Measurements from ENCODE around the gene FKBP2. TPM values are rescaled to one million over a fixed set of nuclear protein-coding genes. Genes with fewer than 3 reads are reported as not detected.
A peak's percentile ranks its signal among the peaks of the same experiment; 100 is the strongest.

The FKBP2 gene
- total RNA-seq, 1 donor from 2014 or later = 48.2 TPM

- intact Hi-C loops (cut with DNase I) = no loop called here
- Histone ChIP-seq H3K4me3 (peak overlapping the region; percentile 69), H3K9me3 (no peaks in the 10 kb centered on the region), H3K36me3 (no peaks in the 10 kb centered on the region), H3K27ac (peak overlapping the region; percentile 86), H3K4me1 (peaks cover 70% of the 10 kb centered on the region), H3K27me3 (ENCODE audit: low read depth) (no peaks in the 10 kb centered on the region)
- DNase-seq (no peak), ATAC-seq (no peak)
- TF ChIP-seq, protein P1, sequence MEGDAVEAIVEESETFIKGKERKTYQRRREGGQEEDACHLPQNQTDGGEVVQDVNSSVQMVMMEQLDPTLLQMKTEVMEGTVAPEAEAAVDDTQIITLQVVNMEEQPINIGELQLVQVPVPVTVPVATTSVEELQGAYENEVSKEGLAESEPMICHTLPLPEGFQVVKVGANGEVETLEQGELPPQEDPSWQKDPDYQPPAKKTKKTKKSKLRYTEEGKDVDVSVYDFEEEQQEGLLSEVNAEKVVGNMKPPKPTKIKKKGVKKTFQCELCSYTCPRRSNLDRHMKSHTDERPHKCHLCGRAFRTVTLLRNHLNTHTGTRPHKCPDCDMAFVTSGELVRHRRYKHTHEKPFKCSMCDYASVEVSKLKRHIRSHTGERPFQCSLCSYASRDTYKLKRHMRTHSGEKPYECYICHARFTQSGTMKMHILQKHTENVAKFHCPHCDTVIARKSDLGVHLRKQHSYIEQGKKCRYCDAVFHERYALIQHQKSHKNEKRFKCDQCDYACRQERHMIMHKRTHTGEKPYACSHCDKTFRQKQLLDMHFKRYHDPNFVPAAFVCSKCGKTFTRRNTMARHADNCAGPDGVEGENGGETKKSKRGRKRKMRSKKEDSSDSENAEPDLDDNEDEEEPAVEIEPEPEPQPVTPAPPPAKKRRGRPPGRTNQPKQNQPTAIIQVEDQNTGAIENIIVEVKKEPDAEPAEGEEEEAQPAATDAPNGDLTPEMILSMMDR (IDR thresholded peaks at IDR 0.05) = no peak
These were observed 11.7 kb upstream of the FKBP2 start for GRCh38 chr11:64229090-64229743.

DNA sequence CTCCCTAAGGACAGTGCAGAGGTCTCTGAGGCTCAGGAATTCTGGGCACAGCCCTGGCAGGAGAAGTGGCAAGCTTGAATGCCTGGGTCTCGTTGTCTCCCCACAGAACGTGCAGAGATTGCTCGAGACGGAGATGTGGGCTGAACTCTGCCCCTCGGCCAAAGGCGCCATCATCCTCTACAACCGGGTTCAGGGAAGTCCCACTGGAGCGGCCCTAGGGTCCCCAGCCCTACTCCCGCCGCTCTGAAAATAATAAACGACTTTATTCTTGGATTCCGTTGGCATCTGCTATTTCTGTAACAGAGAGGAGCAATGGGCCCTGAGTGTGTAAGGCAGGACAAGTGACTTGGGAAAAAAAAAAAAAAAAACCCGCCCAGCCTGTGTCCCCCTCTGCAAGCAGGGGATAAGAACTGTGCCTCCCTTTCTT, 11.1 kb upstream of the FKBP2 start:
- Histone ChIP-seq H3K4me1 (peaks cover 68% of the 10 kb centered on the region), H3K4me3 (peak overlapping the region; percentile 69), H3K9me3 (no peaks in the 10 kb centered on the region), H3K36me3 (no peaks in the 10 kb centered on the region), H3K27me3 (ENCODE audit: low read depth) (no peaks in the 10 kb centered on the region), H3K27ac (peak overlapping the region; percentile 86)
- TF ChIP-seq, protein P1 (IDR thresholded peaks at IDR 0.05) = no peak
- DNase-seq (no peak), ATAC-seq (no peak)
- intact Hi-C loops (cut with DNase I) = no loop called here

- Histone ChIP-seq H3K36me3 (no peaks in the 10 kb centered on the region), H3K9me3 (no peaks in the 10 kb centered on the region), H3K4me3 (peak within 1 kb of the TSS; percentile 69), H3K4me1 (peaks cover 67% of the 10 kb centered on the region), H3K27me3 (ENCODE audit: low read depth) (no peaks in the 10 kb centered on the region), H3K27ac (peak within 1 kb of the TSS; percentile 86)
- DNase-seq (peak; percentile 95), ATAC-seq (peak; percentile 74 to 79)
- intact Hi-C loops (cut with DNase I) = no loop called here
- TF ChIP-seq, protein P1 (IDR thresholded peaks at IDR 0.05) = no peak
These were observed 10.5 kb upstream of the FKBP2 start, which contains the start of gene DNAJC4 for GRCh38 chr11:64230171-64230984. Gene DNAJC4 (plus strand): TSS chr11:64230548. CDS start chr11:64230855, 307 bp downstream.

GRCh38 chr11:64230985-64231365, 9.9 kb upstream of the FKBP2 start:
- no peak for DNase-seq
- Histone ChIP-seq H3K27me3 (ENCODE audit: low read depth) (no peaks in the 10 kb centered on the region), H3K4me3 (peak overlapping the region; percentile 69), H3K27ac (peak overlapping the region; percentile 86), H3K4me1 (peaks cover 69% of the 10 kb centered on the region), H3K9me3 (no peaks in the 10 kb centered on the region), H3K36me3 (no peaks in the 10 kb centered on the region)
- ATAC-seq = no peak
- intact Hi-C loops (cut with DNase I) = no loop called here
- TF ChIP-seq, protein P1 (IDR thresholded peaks at IDR 0.05) = no peak

GRCh38 chr11:64231546-64231945, 9.3 kb upstream of the FKBP2 start:
- no peak overlapping the region for H3K4me3 ChIP-seq
- H3K9me3 ChIP-seq = no peaks in the 10 kb centered on the region
- DNase-seq = no peak
- H3K27me3 ChIP-seq (ENCODE audit: low read depth) = no peaks in the 10 kb centered on the region
- intact Hi-C loops (cut with DNase I) = no loop called here
- TF ChIP-seq, protein P1 (IDR thresholded peaks at IDR 0.05) = no peak
- H3K4me1 ChIP-seq = peaks cover 69% of the 10 kb centered on the region
- no peaks in the 10 kb centered on the region for H3K36me3 ChIP-seq
- H3K27ac ChIP-seq = peak overlapping the region; percentile 86
- ATAC-seq = no peak

All from lower lobe of right lung (tissue), 2 donors.